ENCODE results near the gene ISYNA1. TPM values are rescaled to one million over a fixed set of nuclear protein-coding genes. Genes with fewer than 3 reads are reported as not detected.

Gene ISYNA1
- total RNA-seq, 1 donor: 6.3 TPM

DNA sequence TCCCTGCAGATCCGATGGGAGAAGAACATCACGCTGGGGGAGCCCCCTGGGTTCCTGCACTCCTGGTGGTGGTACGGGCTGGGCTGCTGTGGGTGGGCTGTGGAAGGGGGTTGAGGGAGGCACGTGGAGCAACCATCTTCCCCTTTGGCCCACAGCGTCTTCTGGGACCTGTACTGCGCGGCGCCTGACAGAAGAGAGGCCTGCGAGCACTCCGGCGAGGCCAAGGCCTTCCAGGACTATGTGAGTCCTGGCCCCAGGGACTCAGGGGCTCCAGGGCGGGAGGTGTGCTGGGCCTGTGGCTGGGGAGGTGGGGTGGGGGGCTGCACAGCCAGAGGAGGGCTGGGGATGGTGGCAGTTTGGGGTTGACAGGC is 10.2 kb downstream of the ISYNA1 start:
- H3K4me3 ChIP-seq (ENCODE audit: low read depth, low read length): no peak overlapping the region
- TF ChIP-seq, protein P1, sequence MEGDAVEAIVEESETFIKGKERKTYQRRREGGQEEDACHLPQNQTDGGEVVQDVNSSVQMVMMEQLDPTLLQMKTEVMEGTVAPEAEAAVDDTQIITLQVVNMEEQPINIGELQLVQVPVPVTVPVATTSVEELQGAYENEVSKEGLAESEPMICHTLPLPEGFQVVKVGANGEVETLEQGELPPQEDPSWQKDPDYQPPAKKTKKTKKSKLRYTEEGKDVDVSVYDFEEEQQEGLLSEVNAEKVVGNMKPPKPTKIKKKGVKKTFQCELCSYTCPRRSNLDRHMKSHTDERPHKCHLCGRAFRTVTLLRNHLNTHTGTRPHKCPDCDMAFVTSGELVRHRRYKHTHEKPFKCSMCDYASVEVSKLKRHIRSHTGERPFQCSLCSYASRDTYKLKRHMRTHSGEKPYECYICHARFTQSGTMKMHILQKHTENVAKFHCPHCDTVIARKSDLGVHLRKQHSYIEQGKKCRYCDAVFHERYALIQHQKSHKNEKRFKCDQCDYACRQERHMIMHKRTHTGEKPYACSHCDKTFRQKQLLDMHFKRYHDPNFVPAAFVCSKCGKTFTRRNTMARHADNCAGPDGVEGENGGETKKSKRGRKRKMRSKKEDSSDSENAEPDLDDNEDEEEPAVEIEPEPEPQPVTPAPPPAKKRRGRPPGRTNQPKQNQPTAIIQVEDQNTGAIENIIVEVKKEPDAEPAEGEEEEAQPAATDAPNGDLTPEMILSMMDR (IDR thresholded peaks at IDR 0.05; ENCODE audit: insufficient read depth, low read length): no peak
- no peak for DNase-seq (ENCODE audit: low read depth)

DNA sequence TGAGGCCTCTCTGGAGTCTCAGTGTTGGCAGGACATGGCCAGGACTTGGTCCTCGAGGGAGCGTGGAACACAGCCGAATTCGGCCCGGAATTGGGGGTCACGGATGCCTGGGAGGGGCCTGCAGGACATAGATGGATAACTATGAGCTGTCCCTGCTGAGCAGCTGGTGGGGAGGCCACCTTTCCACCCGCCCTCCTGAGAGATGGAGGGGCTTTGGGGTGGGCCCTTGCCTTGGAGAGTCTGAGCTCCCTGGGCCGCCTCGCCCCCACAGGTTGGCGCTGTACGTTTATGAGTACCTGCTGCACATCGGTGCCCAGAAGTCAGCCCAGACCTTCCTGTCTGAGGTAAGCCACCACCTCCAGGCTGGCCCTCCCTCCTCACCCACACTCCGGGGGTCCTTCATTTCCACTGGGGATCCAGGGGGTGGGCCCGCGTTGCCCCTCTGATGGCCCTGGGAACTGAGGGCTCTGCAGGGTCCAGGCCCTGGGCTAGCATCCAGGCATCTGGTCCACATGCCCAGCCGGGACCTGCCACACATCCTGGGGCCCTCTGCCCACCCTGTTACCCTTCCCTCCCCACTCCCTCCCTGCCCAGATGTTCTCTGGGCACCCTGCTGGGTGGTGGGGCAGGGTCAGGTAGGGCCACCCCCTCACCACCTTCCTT is 10.7 kb downstream of the ISYNA1 start:
- DNase-seq (ENCODE audit: low read depth): no peak
- no peak overlapping the region for H3K4me3 ChIP-seq (ENCODE audit: low read depth, low read length)
- TF ChIP-seq, protein P1 (IDR thresholded peaks at IDR 0.05; ENCODE audit: insufficient read depth, low read length): no peak

DNA sequence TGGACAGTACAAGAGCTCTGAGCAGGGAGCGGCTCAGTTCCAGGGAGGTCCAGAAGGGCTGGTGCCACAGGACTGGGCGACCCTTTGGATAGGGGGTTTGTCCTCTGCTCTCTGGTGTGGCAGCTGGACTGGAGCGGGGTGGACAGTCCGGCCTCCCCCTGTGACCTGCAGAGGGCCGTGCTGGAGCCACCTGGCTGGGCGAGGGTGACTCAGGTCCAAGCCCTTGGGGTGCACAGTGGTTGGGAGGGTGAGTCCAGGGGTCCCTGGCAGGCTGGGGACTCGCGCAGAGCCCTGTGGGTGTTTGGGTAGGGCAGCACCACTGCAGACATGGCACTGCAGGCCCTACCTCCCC is 11.5 kb downstream of the ISYNA1 start:
- TF ChIP-seq, protein P1 (IDR thresholded peaks at IDR 0.05; ENCODE audit: insufficient read depth, low read length): no peak
- peak overlapping the region; percentile 31 for H3K4me3 ChIP-seq (ENCODE audit: low read depth, low read length)
- DNase-seq (ENCODE audit: low read depth): no peak

DNA sequence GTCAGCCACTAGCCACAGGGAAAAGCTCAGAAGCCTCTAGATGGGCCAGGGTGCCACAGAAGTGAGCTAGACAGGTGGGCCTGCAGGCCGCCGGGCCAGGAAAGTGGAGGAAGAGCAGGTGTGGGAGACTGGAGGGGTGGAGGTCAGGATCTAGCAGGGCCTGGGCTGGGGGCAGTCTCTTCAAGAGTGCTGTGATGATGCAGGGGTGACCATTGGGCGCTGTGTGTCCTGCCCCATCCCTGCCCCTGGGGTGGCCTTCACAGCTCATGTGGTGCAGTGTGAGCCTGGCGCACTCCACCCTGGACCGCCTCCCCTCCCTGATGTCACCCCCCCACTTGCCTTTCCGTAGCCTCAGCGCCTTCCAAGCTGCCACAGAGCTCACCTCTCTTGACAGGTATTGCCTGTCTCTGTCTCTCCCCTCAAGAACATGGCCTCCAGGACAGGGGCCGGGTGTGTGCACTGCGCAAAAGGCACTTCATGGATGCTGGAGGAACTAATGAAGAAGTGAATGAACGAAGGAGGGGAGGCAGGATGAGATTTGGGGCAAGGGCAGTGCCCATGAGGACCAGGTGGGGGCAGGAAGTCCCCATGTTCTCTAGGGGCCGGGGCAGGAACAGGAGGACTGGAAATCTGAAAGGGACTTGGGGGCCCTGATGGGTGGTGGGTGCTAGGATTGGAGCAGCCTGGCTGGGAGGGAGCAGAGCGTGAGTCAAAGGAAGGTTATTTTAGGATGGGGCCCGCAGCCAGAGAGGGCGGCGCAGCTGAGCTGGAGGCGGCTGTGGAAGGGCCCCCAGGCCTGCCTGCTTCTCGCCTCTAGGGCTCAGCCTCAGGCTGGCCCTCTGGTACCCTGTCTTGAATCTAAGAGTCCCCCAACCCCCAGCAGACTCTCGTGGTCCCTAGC is 12.2 kb downstream of the ISYNA1 start:
- TF ChIP-seq, protein P1 (IDR thresholded peaks at IDR 0.05; ENCODE audit: insufficient read depth, low read length): peak; percentile 36
- H3K4me3 ChIP-seq (ENCODE audit: low read depth, low read length): peak overlapping the region; percentile 31
- DNase-seq (ENCODE audit: low read depth): peak; percentile 66

DNA sequence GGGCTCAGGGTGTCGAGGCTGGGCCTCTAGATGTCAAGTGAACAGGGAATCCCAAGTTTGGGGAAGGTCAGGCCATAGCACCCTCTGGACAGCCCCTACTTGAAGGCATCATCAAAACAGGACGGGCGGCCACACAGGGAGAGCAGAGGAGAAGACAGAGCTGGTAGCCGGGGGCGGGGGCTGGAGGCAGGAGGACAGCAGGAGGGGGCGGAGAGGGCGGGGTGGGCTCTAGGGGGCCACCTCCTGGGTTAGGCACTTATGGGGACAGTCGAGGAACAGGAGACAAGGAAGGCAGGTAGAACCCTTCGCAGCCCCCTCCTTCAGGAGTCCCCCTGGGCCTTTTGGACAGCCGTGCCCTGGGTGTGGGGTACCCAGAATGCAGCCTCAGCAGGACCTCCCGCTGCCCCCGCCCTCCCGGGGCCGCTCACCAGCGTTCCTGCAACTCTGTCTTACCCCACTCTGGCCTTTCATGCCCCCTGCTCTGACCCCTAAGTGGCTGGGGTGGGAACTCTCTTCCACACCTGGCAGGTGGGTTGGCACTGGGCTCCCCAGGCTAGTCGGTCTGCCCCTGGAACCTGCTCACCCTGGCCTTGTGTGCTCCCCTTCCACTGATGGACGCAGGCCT is 12.9 kb downstream of the ISYNA1 start:
- TF ChIP-seq, protein P1 (IDR thresholded peaks at IDR 0.05; ENCODE audit: insufficient read depth, low read length): no peak
- no peak for DNase-seq (ENCODE audit: low read depth)

DNA sequence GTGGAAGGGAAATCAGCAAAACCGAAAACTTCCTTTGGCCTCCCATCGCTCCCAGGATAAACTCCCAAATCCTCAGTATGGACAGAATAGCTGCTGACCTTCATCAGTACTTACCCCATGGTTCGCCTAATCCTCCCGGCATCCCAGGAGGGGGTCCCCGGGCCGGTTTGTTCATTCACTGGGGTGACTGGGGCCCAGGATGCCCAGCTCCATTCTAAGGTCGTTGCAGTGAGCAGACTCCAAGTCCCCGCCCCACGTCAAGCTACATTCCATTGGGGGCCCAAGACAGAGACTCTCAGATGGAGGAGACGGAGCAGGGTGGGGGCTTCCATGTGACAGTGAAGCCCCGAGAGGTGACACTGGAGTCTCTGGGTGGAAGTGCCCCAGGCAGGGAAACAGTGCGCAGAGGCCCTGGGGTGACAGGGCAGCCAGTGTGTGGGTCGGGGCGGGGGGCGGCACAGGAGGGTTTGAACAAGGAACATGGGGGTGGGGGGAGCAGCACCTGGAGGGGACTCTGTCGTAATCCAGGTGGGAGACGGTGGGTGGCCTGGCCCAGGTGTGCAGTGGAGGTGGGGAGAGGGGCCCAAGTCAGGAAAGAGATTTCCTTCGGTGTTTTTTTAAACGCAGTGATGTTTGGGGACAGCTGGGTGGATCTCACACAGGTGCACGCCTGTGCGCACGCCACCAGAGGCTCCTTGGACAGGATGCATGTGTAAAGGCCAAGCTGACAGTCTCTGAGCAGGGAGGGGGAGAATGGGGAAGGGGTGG is 13.6 kb downstream of the ISYNA1 start:
- TF ChIP-seq, protein P1 (IDR thresholded peaks at IDR 0.05; ENCODE audit: insufficient read depth, low read length): no peak
- no peak for DNase-seq (ENCODE audit: low read depth)
- H3K4me3 ChIP-seq (ENCODE audit: low read depth, low read length): no peak overlapping the region

More for the DNA sequence above, 12.9 kb downstream of the ISYNA1 start:
- no peak overlapping the region for H3K4me3 ChIP-seq (ENCODE audit: low read depth, low read length)
